ENCODE data around the gene OR2D3. TPM values are rescaled to one million over a fixed set of nuclear protein-coding genes. Genes with fewer than 3 reads are reported as not detected.

The OR2D3 gene, protein sequence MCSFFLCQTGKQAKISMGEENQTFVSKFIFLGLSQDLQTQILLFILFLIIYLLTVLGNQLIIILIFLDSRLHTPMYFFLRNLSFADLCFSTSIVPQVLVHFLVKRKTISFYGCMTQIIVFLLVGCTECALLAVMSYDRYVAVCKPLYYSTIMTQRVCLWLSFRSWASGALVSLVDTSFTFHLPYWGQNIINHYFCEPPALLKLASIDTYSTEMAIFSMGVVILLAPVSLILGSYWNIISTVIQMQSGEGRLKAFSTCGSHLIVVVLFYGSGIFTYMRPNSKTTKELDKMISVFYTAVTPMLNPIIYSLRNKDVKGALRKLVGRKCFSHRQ
- not detected for total RNA-seq
- polyA plus RNA-seq, result not detected
- long read RNA-seq, donor 1, result 0 reads
- long read RNA-seq, donor 2, result 0 reads
- long read RNA-seq, donor 3, result 0 reads
- long read RNA-seq, donor 4, result 0 reads
- long read RNA-seq, donor 5, result 0 reads
- long read RNA-seq, donor 6, result 0 reads
- long read RNA-seq, donor 7, result 0 reads
- long read RNA-seq, donor 8, result 0 reads
- long read RNA-seq, donor 9, result 0 reads
- long read RNA-seq, donor 10, result 0 reads

DNA sequence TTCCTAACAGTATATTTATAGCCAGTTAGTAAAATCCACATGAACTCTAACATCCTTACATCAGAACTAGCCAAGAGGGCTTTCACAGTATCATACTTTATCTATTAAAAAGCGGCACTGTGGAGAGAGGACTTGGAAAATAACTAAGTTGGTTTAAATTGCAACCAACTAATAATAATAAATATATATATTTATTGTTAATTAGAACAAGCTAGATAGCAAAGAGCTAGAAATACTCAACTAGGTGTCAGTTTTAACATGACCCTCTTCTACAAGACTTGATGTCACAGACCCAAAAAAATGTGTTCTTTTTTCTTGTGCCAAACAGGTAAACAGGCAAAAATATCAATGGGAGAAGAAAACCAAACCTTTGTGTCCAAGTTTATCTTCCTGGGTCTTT, at the start of gene OR2D3:
Gene OR2D3 (plus strand): TSS at position 301 of the 400 bp plus-strand sequence. CDS start 0 bp downstream, at position 301.
- intact Hi-C loops (cut with DNase I), result no loop called here
- TF ChIP-seq POLR2A (IDR thresholded peaks at IDR 0.05), result no peak
- TF ChIP-seq, protein P1, sequence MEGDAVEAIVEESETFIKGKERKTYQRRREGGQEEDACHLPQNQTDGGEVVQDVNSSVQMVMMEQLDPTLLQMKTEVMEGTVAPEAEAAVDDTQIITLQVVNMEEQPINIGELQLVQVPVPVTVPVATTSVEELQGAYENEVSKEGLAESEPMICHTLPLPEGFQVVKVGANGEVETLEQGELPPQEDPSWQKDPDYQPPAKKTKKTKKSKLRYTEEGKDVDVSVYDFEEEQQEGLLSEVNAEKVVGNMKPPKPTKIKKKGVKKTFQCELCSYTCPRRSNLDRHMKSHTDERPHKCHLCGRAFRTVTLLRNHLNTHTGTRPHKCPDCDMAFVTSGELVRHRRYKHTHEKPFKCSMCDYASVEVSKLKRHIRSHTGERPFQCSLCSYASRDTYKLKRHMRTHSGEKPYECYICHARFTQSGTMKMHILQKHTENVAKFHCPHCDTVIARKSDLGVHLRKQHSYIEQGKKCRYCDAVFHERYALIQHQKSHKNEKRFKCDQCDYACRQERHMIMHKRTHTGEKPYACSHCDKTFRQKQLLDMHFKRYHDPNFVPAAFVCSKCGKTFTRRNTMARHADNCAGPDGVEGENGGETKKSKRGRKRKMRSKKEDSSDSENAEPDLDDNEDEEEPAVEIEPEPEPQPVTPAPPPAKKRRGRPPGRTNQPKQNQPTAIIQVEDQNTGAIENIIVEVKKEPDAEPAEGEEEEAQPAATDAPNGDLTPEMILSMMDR (IDR thresholded peaks at IDR 0.05), result no peak
- Histone ChIP-seq H3K9me3 (replicated peaks in 1 of 3) (no peaks in the 10 kb centered on the region), H3K4me3 (no peak within 1 kb of the TSS), H3K27me3 (no peaks in the 10 kb centered on the region), H3K4me1 (replicated peaks in 1 of 2) (no peaks in the 10 kb centered on the region), H3K27ac (no peak within 1 kb of the TSS), H3K36me3 (replicated peaks in 1 of 2) (no peaks in the 10 kb centered on the region)
- 82 to 100% (median 88%) methylated on average over 1 of the region's 1 CpG for WGBS, 4 donors
- DNase-seq, result no peak

DNA sequence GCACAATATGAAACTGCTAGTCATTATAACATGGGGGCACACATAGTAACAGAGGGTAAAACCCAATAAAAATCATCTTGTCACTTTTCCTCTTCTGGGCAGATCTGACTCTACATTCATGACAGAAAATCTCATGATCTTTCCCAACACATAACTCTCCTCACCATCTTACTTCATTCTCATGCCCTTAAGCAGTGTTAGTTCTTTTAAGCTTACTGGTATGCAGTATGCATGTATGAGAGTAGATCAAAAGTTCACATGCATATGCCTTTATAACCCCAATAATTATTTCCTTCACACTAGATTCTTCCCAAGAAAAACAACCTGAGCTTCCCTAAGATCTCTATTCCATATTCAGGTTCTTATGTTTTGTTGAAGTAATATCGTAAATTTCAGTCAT, 49.5 kb upstream of the OR2D3 start:
- Histone ChIP-seq H3K27ac (no peak overlapping the region), H3K4me3 (no peak overlapping the region), H3K9me3 (replicated peaks in 1 of 3) (no peaks in the 10 kb centered on the region), H3K27me3 (no peaks in the 10 kb centered on the region), H3K4me1 (replicated peaks in 1 of 2) (no peaks in the 10 kb centered on the region), H3K36me3 (replicated peaks in 1 of 2) (no peaks in the 10 kb centered on the region)
- intact Hi-C loops (cut with DNase I), result no loop called here
- TF ChIP-seq, protein P1 (IDR thresholded peaks at IDR 0.05), result no peak
- no peak for TF ChIP-seq POLR2A (IDR thresholded peaks at IDR 0.05)
- DNase-seq, result no peak
- WGBS, 4 donors, result 73 to 88% (median 82%) methylated on average over 1 of the region's 1 CpG

DNA sequence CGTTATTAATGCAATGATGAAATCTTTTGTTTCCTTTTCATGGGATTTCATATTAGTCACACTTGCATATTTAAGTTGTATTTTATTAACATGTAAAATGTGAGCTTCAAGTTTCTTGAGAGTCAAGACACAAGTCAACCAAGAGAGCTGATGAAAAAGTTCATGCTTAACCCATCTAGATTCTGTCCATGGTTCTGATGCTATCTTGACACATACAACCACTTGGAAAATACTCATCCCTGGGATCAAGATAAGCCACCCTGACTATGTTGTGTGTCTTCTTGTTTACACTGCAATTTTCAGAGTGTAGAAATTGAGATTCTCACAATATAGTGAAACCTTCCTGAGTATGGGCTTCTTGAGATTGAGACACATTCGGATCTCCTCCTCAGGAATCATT, 45.0 kb upstream of the OR2D3 start:
- Histone ChIP-seq H3K4me1 (replicated peaks in 1 of 2) (no peaks in the 10 kb centered on the region), H3K4me3 (no peak overlapping the region), H3K9me3 (replicated peaks in 1 of 3) (no peaks in the 10 kb centered on the region), H3K36me3 (replicated peaks in 1 of 2) (no peaks in the 10 kb centered on the region), H3K27me3 (no peaks in the 10 kb centered on the region), H3K27ac (no peak overlapping the region)
- no peak for DNase-seq
- intact Hi-C loops (cut with DNase I), result no loop called here
- TF ChIP-seq, protein P1 (IDR thresholded peaks at IDR 0.05), result no peak
- TF ChIP-seq POLR2A (IDR thresholded peaks at IDR 0.05), result no peak
- 67 to 77% (median 72%) methylated on average over 2 of the region's 2 CpGs for WGBS, 4 donors

DNA sequence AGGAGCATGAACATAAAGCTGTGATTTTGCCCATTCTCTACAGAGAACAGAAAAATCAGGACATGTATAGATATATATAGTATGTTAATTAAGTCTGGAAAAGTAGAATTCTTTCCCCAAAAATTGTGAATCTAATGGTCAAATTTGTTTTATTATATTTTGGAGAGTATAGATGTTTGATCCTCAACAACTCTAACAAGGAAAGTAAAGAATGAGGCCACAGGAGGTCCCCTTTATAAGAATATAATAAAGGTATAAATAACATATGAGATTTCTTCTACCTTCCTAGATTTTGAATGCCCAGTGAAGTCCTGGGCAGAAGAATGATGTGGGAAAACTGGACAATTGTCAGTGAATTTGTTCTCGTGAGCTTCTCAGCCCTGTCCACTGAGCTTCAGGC, 44.5 kb upstream of the OR2D3 start, which contains the start of gene OR10A4:
Gene OR10A4 (plus strand): TSS at position 301 of the 400 bp plus-strand sequence. CDS start 23 bp downstream, at position 324.
- DNase-seq, result no peak
- WGBS, 4 donors, result 68 to 96% (median 85%) methylated on average over 1 of the region's 1 CpG
- intact Hi-C loops (cut with DNase I), result no loop called here
- Histone ChIP-seq H3K4me1 (replicated peaks in 1 of 2) (no peaks in the 10 kb centered on the region), H3K9me3 (replicated peaks in 1 of 3) (no peaks in the 10 kb centered on the region), H3K36me3 (replicated peaks in 1 of 2) (no peaks in the 10 kb centered on the region), H3K4me3 (no peak within 1 kb of the TSS), H3K27ac (no peak within 1 kb of the TSS), H3K27me3 (no peaks in the 10 kb centered on the region)
- TF ChIP-seq, protein P1 (IDR thresholded peaks at IDR 0.05), result no peak
- no peak for TF ChIP-seq POLR2A (IDR thresholded peaks at IDR 0.05)

All from adrenal gland (tissue), 19 donors.